ENCODE measurements around the gene CELF4. TPM values are rescaled to one million over a fixed set of nuclear protein-coding genes. Genes with fewer than 3 reads are reported as not detected.

CELF4 gene
- total and polyA plus RNA-seq, 2 of the 4 experiments (the other 2 are of a cell fraction): not detected

- no peak overlapping the region for H2BK120ac ChIP-seq (ENCODE audit: low read depth, low read length)
- no peak overlapping the region for H4K8ac ChIP-seq (ENCODE audit: low read depth in 2 of 2, low read length in 2 of 2)
- H4K5ac ChIP-seq (ENCODE audit: low read depth, low read length): no peak overlapping the region
- H3K36me3 ChIP-seq (ENCODE audit: control insufficient read depth, insufficient read depth, low read length): no peaks in the 10 kb centered on the region
- in situ Hi-C loops (cut with MboI; ENCODE audit: low sequenced_read_pairs): no loop called here
- no peak for ATAC-seq (ENCODE audit: low read depth)
- no peak overlapping the region for H2AK9ac ChIP-seq (replicated peaks; ENCODE audit: low read depth, low read length, poor library complexity)
- no peak overlapping the region for H3K4me2 ChIP-seq (ENCODE audit: low read depth, low read length)
- H3K56ac ChIP-seq (ENCODE audit: extremely low read depth, insufficient read depth, low read length): no peak overlapping the region
- H3K4me1 ChIP-seq (ENCODE audit: control insufficient read depth, insufficient read depth, low read length): no peaks in the 10 kb centered on the region
- intact Hi-C loops (cut with micrococcal nuclease): no loop called here
- no peak overlapping the region for H3K27ac ChIP-seq (ENCODE audit: insufficient read depth, low read length)
- dilution Hi-C loops (cut with HindIII; ENCODE audit: low sequenced_read_pairs, unreplicated experiment): no loop called here
- no peak overlapping the region for H3K18ac ChIP-seq (ENCODE audit: low read depth, low read length)
- H3K79me1 ChIP-seq (ENCODE audit: low read depth in 1 of 2, low read length in 2 of 2): no peaks in the 10 kb centered on the region
- no peak overlapping the region for H3K4me3 ChIP-seq (ENCODE audit: insufficient read depth, low read depth, low read length)
- H3K9me1 ChIP-seq (ENCODE audit: insufficient read depth, low read length): no peaks in the 10 kb centered on the region
- TF ChIP-seq FOS (IDR thresholded peaks at IDR 0.05; ENCODE audit: low read depth, low read length) (no peak), USF2 (IDR thresholded peaks at IDR 0.05; ENCODE audit: low read depth, low read length) (no peak), SMC3 (IDR thresholded peaks at IDR 0.05; ENCODE audit: low read depth, low read length) (no peak), POLR2A (IDR thresholded peaks at IDR 0.05; ENCODE audit: low read depth, low read length) (no peak), RCOR1 (IDR thresholded peaks at IDR 0.05; ENCODE audit: insufficient replicate concordance, low read length) (no peak), RFX5 (IDR thresholded peaks at IDR 0.05; ENCODE audit: low read depth, low read length) (no peak), MAFK (IDR thresholded peaks at IDR 0.05; ENCODE audit: low read depth, low read length) (no peak)
- TF ChIP-seq, protein P1, sequence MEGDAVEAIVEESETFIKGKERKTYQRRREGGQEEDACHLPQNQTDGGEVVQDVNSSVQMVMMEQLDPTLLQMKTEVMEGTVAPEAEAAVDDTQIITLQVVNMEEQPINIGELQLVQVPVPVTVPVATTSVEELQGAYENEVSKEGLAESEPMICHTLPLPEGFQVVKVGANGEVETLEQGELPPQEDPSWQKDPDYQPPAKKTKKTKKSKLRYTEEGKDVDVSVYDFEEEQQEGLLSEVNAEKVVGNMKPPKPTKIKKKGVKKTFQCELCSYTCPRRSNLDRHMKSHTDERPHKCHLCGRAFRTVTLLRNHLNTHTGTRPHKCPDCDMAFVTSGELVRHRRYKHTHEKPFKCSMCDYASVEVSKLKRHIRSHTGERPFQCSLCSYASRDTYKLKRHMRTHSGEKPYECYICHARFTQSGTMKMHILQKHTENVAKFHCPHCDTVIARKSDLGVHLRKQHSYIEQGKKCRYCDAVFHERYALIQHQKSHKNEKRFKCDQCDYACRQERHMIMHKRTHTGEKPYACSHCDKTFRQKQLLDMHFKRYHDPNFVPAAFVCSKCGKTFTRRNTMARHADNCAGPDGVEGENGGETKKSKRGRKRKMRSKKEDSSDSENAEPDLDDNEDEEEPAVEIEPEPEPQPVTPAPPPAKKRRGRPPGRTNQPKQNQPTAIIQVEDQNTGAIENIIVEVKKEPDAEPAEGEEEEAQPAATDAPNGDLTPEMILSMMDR (conservative IDR thresholded peaks at IDR 0.05; ENCODE audit: low read depth, low read length): no peak
- H2AFZ ChIP-seq (replicated peaks; ENCODE audit: low read length, poor library complexity): no peak overlapping the region
- H4K20me1 ChIP-seq (ENCODE audit: insufficient read depth, low read length): no peaks in the 10 kb centered on the region
- ChIA-PET POLR2A (ENCODE audit: unreplicated experiment) (no interaction called here), CTCF (no interaction called here)
- H3K27me3 ChIP-seq (ENCODE audit: control insufficient read depth, insufficient read depth, low read length): peaks cover 12% of the 10 kb centered on the region; the same call in 1 of the 2 replicates
- BruUV-seq (replicated peaks): no TSS peak
- no peak overlapping the region for H2BK5ac ChIP-seq (ENCODE audit: low read depth, low read length, poor library complexity, severe bottlenecking)
- no peak overlapping the region for H2BK20ac ChIP-seq (ENCODE audit: low read depth, low read length)
- H3K4ac ChIP-seq (ENCODE audit: low read depth, low read length): no peak overlapping the region
- H3K14ac ChIP-seq (replicated peaks; ENCODE audit: low read depth, low read length): no peak overlapping the region
- WGBS, 2 experiments (ENCODE audit: extremely low coverage in 2 of 2, insufficient read length in 1 of 2): 64% methylated on average over 7 of the region's 15 CpGs; no CpG with 5 or more reads in 1 of the 2 experiments
- DNase-seq: no peak
- H3K9me3 ChIP-seq (ENCODE audit: control insufficient read depth, insufficient read depth, low read length): no peaks in the 10 kb centered on the region
- H4K91ac ChIP-seq (ENCODE audit: insufficient read depth, low read depth, low read length): no peak overlapping the region
- no peak overlapping the region for H2BK15ac ChIP-seq (ENCODE audit: low read depth, low read length)
- H2AK5ac ChIP-seq (ENCODE audit: low read depth, low read length): no peak overlapping the region
- H3K23ac ChIP-seq (ENCODE audit: low read depth, low read length): no peak overlapping the region
- H3K9ac ChIP-seq (ENCODE audit: low read depth, low read length): no peak overlapping the region
These were observed 129.6 kb downstream of the CELF4 start for GRCh38 chr18:37435996-37436395.
